Stimulated activated CD8-positive, alpha-beta memory T cell treated with anti-CD3 and anti-CD28 coated beads, Interleukin-12 subunit alpha, Interleukin-12 subunit beta, amount 100 ng/mL, for 1 hour (primary cell): ENCODE measurements around the gene SPON1.
"Not testable (repeated sequence)": the region's sequence is repeated elsewhere in the genome, so short reads cannot be mapped to it uniquely, and the experiment has no call there.

Experiments used
- DNase-seq: peaks from one replicate; pipeline ENCODE4 v3.0.0-alpha.2; 2020; ENCODE audit warnings: low read depth

Gene SPON1

GRCh38 chr11:14249121-14249963 is 286.8 kb downstream of the SPON1 start:
- peak; percentile 64 for DNase-seq

GRCh38 chr11:14251754-14252153 is 289.2 kb downstream of the SPON1 start:
- no peak for DNase-seq

- not testable (repeated sequence) for DNase-seq
Observed at GRCh38 chr11:14252501-14252900, 290.0 kb downstream of the SPON1 start.

- no peak for DNase-seq
Observed at GRCh38 chr11:14253421-14253820, 290.9 kb downstream of the SPON1 start.

- DNase-seq, result no peak
Observed at GRCh38 chr11:14253840-14254239, 291.3 kb downstream of the SPON1 start.

GRCh38 chr11:14254533-14255237 is 292.2 kb downstream of the SPON1 start:
- DNase-seq, result no peak

- DNase-seq, result no peak
Observed at GRCh38 chr11:14255238-14255534, 292.7 kb downstream of the SPON1 start.

- DNase-seq, result no peak
Observed at GRCh38 chr11:14258221-14258935, 295.9 kb downstream of the SPON1 start.

- DNase-seq, result no peak
Observed at GRCh38 chr11:14259186-14259784, 296.8 kb downstream of the SPON1 start.

- DNase-seq, result no peak
Observed at GRCh38 chr11:14259878-14260277, 297.4 kb downstream of the SPON1 start.

GRCh38 chr11:14261066-14261465 is 298.5 kb downstream of the SPON1 start:
- DNase-seq, result no peak

GRCh38 chr11:14262271-14262846 is 299.8 kb downstream of the SPON1 start:
- DNase-seq, result no peak

GRCh38 chr11:14264966-14265365 is 302.4 kb downstream of the SPON1 start:
- DNase-seq, result no peak

GRCh38 chr11:14266622-14267021 is 304.1 kb downstream of the SPON1 start:
- no peak for DNase-seq

GRCh38 chr11:14267861-14268635 is 305.5 kb downstream of the SPON1 start:
- DNase-seq, result no peak

- no peak for DNase-seq
Observed at GRCh38 chr11:14269692-14270573, 307.4 kb downstream of the SPON1 start.

- DNase-seq, result no peak
Observed at GRCh38 chr11:14270690-14271542, 308.4 kb downstream of the SPON1 start.

- DNase-seq, result no peak
Observed at GRCh38 chr11:14273895-14274294, 311.4 kb downstream of the SPON1 start.

- no peak for DNase-seq
Observed at GRCh38 chr11:14275076-14275475, 312.6 kb downstream of the SPON1 start.
